Psoas muscle (tissue), 8 donors: Measurements from ENCODE around the gene PCSK7. TPM values are rescaled to one million over a fixed set of nuclear protein-coding genes. Genes with fewer than 3 reads are reported as not detected.

Source experiments
- ATAC-seq, 4 donors: fragments of 200-7000 bp; cut with Tn5 transposase; one replicate each; pipeline ENCODE4 v1.9.1; 2020; ENCODE audit warnings: moderate library complexity in 3 of 4, mild to moderate bottlenecking in 2 of 4
- DNase-seq, 2 donors: peaks; one replicate each; pipeline ENCODE4 v3.0.0-alpha.2; 2020
- H3K27ac ChIP-seq: fragments of 200-600 bp; one replicate; pipeline ENCODE4 v1.8.0; 2022
- H3K27me3 ChIP-seq, 3 donors: fragments of 200-600 bp in 1 of 3; one replicate each; pipeline versions ENCODE4 v1.6.1 to v1.8.0; 2013 to 2022; ENCODE audit warnings: low read length in 2 of 3, mild to moderate bottlenecking in 2 of 3, moderate library complexity in 1 of 3; ENCODE audit not compliant: insufficient read depth in 3 of 3
- H3K36me3 ChIP-seq, 2 donors: fragments of 200-600 bp in 1 of 2; one replicate each; pipeline versions ENCODE4 v1.6.1 to v1.8.0; 2013 to 2022; ENCODE audit warnings: low read depth in 1 of 2, mild to moderate bottlenecking in 1 of 2, moderate library complexity in 1 of 2; ENCODE audit not compliant: insufficient read depth in 1 of 2
- H3K4me1 ChIP-seq: fragments of 200-600 bp; one replicate; pipeline ENCODE4 v1.8.0; 2022
- H3K4me3 ChIP-seq: fragments of 200-600 bp; one replicate; pipeline ENCODE4 v1.8.0; 2022; ENCODE audit warnings: mild to moderate bottlenecking
- H3K9me3 ChIP-seq: fragments of 200-600 bp; one replicate; pipeline ENCODE4 v1.8.0; 2022
- CTCF ChIP-seq: fragments of 200-600 bp; IDR thresholded peaks from one replicate; pipeline ENCODE4 v1.8.0; 2022; ENCODE audit warnings: antibody characterized with exemption
- WGBS, 3 donors: extraction: QIAGEN DNeasy Blood & Tissue Kit; methylation state at CpG; one replicate each; pipeline versions ENCODE4 v1.1.6 to v1.1.7; 2013; 5-methylcytosine and 5-hydroxymethylcytosine counted together
- intact Hi-C, 2 donors: fragments of 100-400 bp; cut with DNase I; formaldehyde crosslinking; loops; one replicate each; pipeline versions ENCODE4 v1.11.0 to v1.14.2; 2022
- long read RNA-seq, 2 donors: library from polyadenylated mRNA; unstranded; transcript quantifications; one replicate each; pipeline ENCODE4 v2.0.0, GENCODE V29; 2021
- polyA plus RNA-seq, 3 donors: library from polyadenylated mRNA; stranded (reverse); fragments of 200-250 nt; gene quantifications; one replicate each; pipeline ENCODE4 v1.2.3, GENCODE V29; 2013
- total RNA-seq, 4 donors: library from RNA; stranded (reverse); fragmentation: NEBNext Ultra II Directional in 2 of 4; extraction: Animal tissue kit (Norgen Biotek cat#: 25700) in 2 of 4; gene quantifications; one replicate each; pipeline versions ENCODE4 v1.2.1 to v1.2.4, GENCODE V29; 2021 to 2023
- donor health status: healthy with polysubstance abuse.
- donor health status: DM: no; HTN: no; CAD: no; lungs with moderate emphysema.
- donor health status: Bipolar disorder and iron deficiency.
- donor health status: healthy.
- donor health status: DM: yes; HTN: yes; CAD: no.
- donor health status: DM: no; HTN: no; CAD: no.
- donor health status: DM: no; HTN: no; CAD: no.
- donor health status: DM: yes; HTN: yes; CAD: no.

Gene PCSK7
- total RNA-seq (10 to 100 TPM; 15.8 to 23.6 (median 20.8) TPM), polyA plus RNA-seq (10 to 100 TPM in 2 of 3 donors, 1 to 10 TPM in 1; 9.9 to 17.5 (median 13.4) TPM)
- long read RNA-seq, donor 1, full-length matches to known transcripts: 18 of 31 reads
- long read RNA-seq, donor 1, partial matches to known transcripts: 4 of 31 reads
- long read RNA-seq, donor 1, other reads (novel, unspliced or antisense): 9 of 31 reads
- long read RNA-seq, donor 2, full-length matches to known transcripts: 28 of 69 reads
- long read RNA-seq, donor 2, partial matches to known transcripts: 15 of 69 reads
- long read RNA-seq, donor 2, other reads (novel, unspliced or antisense): 26 of 69 reads

- peaks cover 0 to 56% of the 10 kb centered on the region in 2 donors for H3K36me3 ChIP-seq
- TF ChIP-seq CTCF: no peak
- no peaks in the 10 kb centered on the region for H3K27me3 ChIP-seq
- 0 to 1% (median 0%) methylated on average over 9 to 13 of the region's 13 CpGs for WGBS, 3 donors
- peak; percentile 83 to 91 for DNase-seq
- peak within 1 kb of the TSS; percentile 98 for H3K4me3 ChIP-seq
- H3K9me3 ChIP-seq: no peaks in the 10 kb centered on the region
- H3K4me1 ChIP-seq: peaks cover 29% of the 10 kb centered on the region
- no peak for ATAC-seq
- peak within 1 kb of the TSS; percentile 99 for H3K27ac ChIP-seq
- intact Hi-C loops: loop anchor here in 1 of 2 donors (2.0 to 5.0 kb wide), 3 partner anchors 354 to 459 kb away; partner anchors contain the start of genes BUD13 and ZPR1
Measured at GRCh38 chr11:117231842-117232091, at the start of gene PCSK7. TSS of gene PCSK7 (minus strand) at chr11:117232073. CDS start at chr11:117229844, 2,229 bp downstream.

- Histone ChIP-seq H3K36me3 (peaks cover 17 to 65% of the 10 kb centered on the region in 2 donors), H3K4me3 (no peak overlapping the region), H3K4me1 (no peaks in the 10 kb centered on the region), H3K27me3 (no peaks in the 10 kb centered on the region), H3K9me3 (no peaks in the 10 kb centered on the region), H3K27ac (no peak overlapping the region)
- ATAC-seq (no peak), DNase-seq (no peak)
- TF ChIP-seq CTCF: no peak
- intact Hi-C loops: no loop called here
- WGBS, 3 donors: 79 to 90% (median 86%) methylated on average over 6 of the region's 6 CpGs
Measured at GRCh38 chr11:117281159-117281558, 49.3 kb upstream of the PCSK7 start.

- H3K36me3 ChIP-seq: peaks cover 12 to 62% of the 10 kb centered on the region in 2 donors
- no peak overlapping the region for H3K4me3 ChIP-seq
- WGBS, 3 donors: 86 to 94% (median 92%) methylated on average over 4 of the region's 4 CpGs
- H3K27ac ChIP-seq: no peak overlapping the region
- no peaks in the 10 kb centered on the region for H3K4me1 ChIP-seq
- no peak for TF ChIP-seq CTCF
- no peaks in the 10 kb centered on the region for H3K9me3 ChIP-seq
- ATAC-seq (no peak), DNase-seq (no peak)
- intact Hi-C loops: no loop called here
- no peaks in the 10 kb centered on the region for H3K27me3 ChIP-seq
Measured at GRCh38 chr11:117279711-117280376, 48.0 kb upstream of the PCSK7 start.

- no peaks in the 10 kb centered on the region for H3K27me3 ChIP-seq
- no peak overlapping the region for H3K27ac ChIP-seq
- H3K4me1 ChIP-seq: no peaks in the 10 kb centered on the region
- DNase-seq (no peak), ATAC-seq (no peak)
- no peak overlapping the region for H3K4me3 ChIP-seq
- H3K9me3 ChIP-seq: no peaks in the 10 kb centered on the region
- TF ChIP-seq CTCF: no peak
- intact Hi-C loops: no loop called here
- 85 to 88% (median 86%) methylated on average over 2 of the region's 2 CpGs for WGBS, 3 donors
- H3K36me3 ChIP-seq: peaks cover 0 to 47% of the 10 kb centered on the region in 2 donors
Measured at GRCh38 chr11:117278347-117278746, 46.5 kb upstream of the PCSK7 start.
